ENCODE data around the gene HTR4.

DNA sequence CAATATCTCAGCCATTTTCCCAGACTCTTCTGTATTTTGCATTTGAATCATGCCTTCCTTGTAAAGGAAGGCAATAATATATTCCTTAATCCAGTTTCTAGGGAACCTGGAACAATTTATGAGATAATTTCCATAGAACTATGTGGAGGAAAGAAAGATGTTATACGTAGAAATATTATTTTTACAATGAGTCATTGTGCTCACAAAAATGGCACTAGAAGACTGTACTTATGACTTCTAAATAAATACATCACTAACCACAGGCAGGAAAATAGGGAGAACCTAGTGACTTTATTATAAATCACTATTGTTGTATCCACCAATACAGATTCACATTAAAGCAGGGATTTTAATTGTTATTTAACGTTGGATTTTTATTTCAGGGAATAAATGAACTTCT, 182.9 kb downstream of the HTR4 start:
- TF ChIP-seq POLR2A (IDR thresholded peaks at IDR 0.05) (no peak), EP300 (IDR thresholded peaks at IDR 0.05; ENCODE audit: low read depth) (no peak), POLR2AphosphoS5 (IDR thresholded peaks at IDR 0.05) (no peak)
- TF ChIP-seq, protein P1, sequence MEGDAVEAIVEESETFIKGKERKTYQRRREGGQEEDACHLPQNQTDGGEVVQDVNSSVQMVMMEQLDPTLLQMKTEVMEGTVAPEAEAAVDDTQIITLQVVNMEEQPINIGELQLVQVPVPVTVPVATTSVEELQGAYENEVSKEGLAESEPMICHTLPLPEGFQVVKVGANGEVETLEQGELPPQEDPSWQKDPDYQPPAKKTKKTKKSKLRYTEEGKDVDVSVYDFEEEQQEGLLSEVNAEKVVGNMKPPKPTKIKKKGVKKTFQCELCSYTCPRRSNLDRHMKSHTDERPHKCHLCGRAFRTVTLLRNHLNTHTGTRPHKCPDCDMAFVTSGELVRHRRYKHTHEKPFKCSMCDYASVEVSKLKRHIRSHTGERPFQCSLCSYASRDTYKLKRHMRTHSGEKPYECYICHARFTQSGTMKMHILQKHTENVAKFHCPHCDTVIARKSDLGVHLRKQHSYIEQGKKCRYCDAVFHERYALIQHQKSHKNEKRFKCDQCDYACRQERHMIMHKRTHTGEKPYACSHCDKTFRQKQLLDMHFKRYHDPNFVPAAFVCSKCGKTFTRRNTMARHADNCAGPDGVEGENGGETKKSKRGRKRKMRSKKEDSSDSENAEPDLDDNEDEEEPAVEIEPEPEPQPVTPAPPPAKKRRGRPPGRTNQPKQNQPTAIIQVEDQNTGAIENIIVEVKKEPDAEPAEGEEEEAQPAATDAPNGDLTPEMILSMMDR (IDR thresholded peaks at IDR 0.05), result no peak
